HepG2 (cell line): ENCODE measurements around the gene KL. TPM values are rescaled to one million over a fixed set of nuclear protein-coding genes. Genes with fewer than 3 reads are reported as not detected.

Source experiments
- ATAC-seq: fragments of 200-7000 bp; cut with Tn5 transposase; 3 replicates; pipeline ENCODE4 v1.9.1; 2020; ENCODE audit warnings: mild to moderate bottlenecking, moderate library complexity
- BruUV-seq: library from RNA; stranded (reverse); fragments of 400-500 nt; replicated peaks from 2 replicates; lab custom pipeline; 2021; lab: Mats Ljungman, UMichigan
- CTCF ChIA-PET: fragments of 300-600 bp; formaldehyde crosslinking; extraction: SDS; loops from one replicate; lab custom pipeline; 2021; ENCODE audit warnings: low total read pairs, inconsistent platforms, low intra/inter-chr PET ratio; lab: Yijun Ruan, JAX
- POLR2A ChIA-PET: fragments of 350-600 bp; sonication (Branson Sonifier 250); formaldehyde crosslinking; loops from one replicate; lab custom pipeline; 2020; ENCODE audit warnings: antibody characterized with exemption, inconsistent platforms; lab: Yijun Ruan, JAX
- DNase-seq: peaks from one replicate; pipeline ENCODE4 v3.0.0-alpha.2; 2015; ENCODE audit warnings: low spot score
- FAIRE-seq: peaks from 3 replicates; lab custom pipeline; 2011; peaks lifted over from hg19 to GRCh38; lab: Jason Lieb, UNC
- H2AFZ ChIP-seq: one replicate; pipeline ENCODE4 v1.6.1; 2011; ENCODE audit warnings: low read length, inconsistent platforms
- H3K27ac ChIP-seq: fragments of 300-600 bp; 3 replicates; pipeline ENCODE4 v1.8.0; 2011; ENCODE audit warnings: mixed run types, mild to moderate bottlenecking, mixed read lengths, low read length, inconsistent platforms; ENCODE audit not compliant: insufficient read depth; ENCODE audit errors: extremely low read length
- H3K27me3 ChIP-seq, 2 experiments: fragments of 200-600 bp in 1 of 2; 2 replicates in 1 of 2; 3 replicates in 1 of 2; pipeline versions ENCODE4 v1.6.0 to v1.8.0; 2011; ENCODE audit warnings: low read length in 2 of 2, mild to moderate bottlenecking in 2 of 2, moderate library complexity in 2 of 2, inconsistent platforms in 1 of 2; ENCODE audit not compliant: insufficient read depth in 2 of 2, control insufficient read depth in 1 of 2
- H3K36me3 ChIP-seq, 2 experiments: fragments of 200-600 bp in 1 of 2; replicated peaks in 1 of 2; 2 replicates in 1 of 2; 3 replicates in 1 of 2; pipeline versions ENCODE4 v1.5.1 to v1.8.0; 2011; ENCODE audit warnings: low read length in 2 of 2, inconsistent platforms in 1 of 2; ENCODE audit not compliant: insufficient read depth in 2 of 2, control insufficient read depth in 1 of 2
- H3K4me1 ChIP-seq: 2 replicates; pipeline ENCODE4 v1.5.1; 2012; ENCODE audit warnings: low read length, inconsistent platforms; ENCODE audit not compliant: insufficient read depth
- H3K4me2 ChIP-seq: 2 replicates; pipeline ENCODE4 v1.6.0; 2011; ENCODE audit warnings: low read depth, low read length, inconsistent platforms
- H3K4me3 ChIP-seq, 3 experiments: fragments of 200-600 bp in 1 of 3; sonication (generic), shearing (Covaris generic) in 1 of 3; replicated peaks in 1 of 3; 2 replicates each; pipeline ENCODE4 v1.5.1; 2011 to 2016; ENCODE audit warnings: low read length in 3 of 3, inconsistent platforms in 2 of 3, low read depth in 2 of 3, mild to moderate bottlenecking in 2 of 3, control low read depth in 1 of 3, mixed read lengths in 1 of 3; ENCODE audit not compliant: insufficient read depth in 1 of 3
- H3K79me2 ChIP-seq: one replicate; pipeline ENCODE4 v1.6.1; 2011; ENCODE audit warnings: low read length, inconsistent platforms; ENCODE audit not compliant: insufficient read depth
- H3K9ac ChIP-seq: 2 replicates; pipeline ENCODE4 v1.6.0; 2011; ENCODE audit warnings: mild to moderate bottlenecking, low read depth, low read length, inconsistent platforms; ENCODE audit not compliant: insufficient read depth
- H3K9me3 ChIP-seq: 2 replicates; pipeline ENCODE4 v1.5.1; 2012; ENCODE audit warnings: mild to moderate bottlenecking, low read length
- H4K20me1 ChIP-seq: 2 replicates; pipeline ENCODE4 v1.6.0; 2011; ENCODE audit warnings: inconsistent platforms, mild to moderate bottlenecking, low read length, moderate library complexity; ENCODE audit not compliant: insufficient read depth
- CERS6 ChIP-seq: sonication (generic); formaldehyde crosslinking; IDR thresholded peaks from 2 replicates; pipeline ENCODE4 v1.5.0; 2020; ENCODE audit warnings: missing genetic modification reagents
- GTF3A ChIP-seq: sonication (generic); formaldehyde crosslinking; conservative IDR thresholded peaks from 2 replicates; pipeline ENCODE4 v1.4.0; 2020; ENCODE audit warnings: mild to moderate bottlenecking, missing genetic modification reagents
- HNF4G ChIP-seq, 2 experiments: sonication (generic) in 1 of 2; formaldehyde crosslinking in 1 of 2; IDR thresholded peaks; 2 replicates each; pipeline versions ENCODE4 v1.4.0 to v1.6.1; 2011 to 2020; ENCODE audit warnings: borderline replicate concordance in 2 of 2, low read depth in 2 of 2, mild to moderate bottlenecking in 2 of 2, low read length in 1 of 2, missing genetic modification reagents in 1 of 2, moderate library complexity in 1 of 2
- KDM5B ChIP-seq: sonication (generic); formaldehyde crosslinking; IDR thresholded peaks from 2 replicates; pipeline ENCODE4 v1.4.0; 2020; ENCODE audit warnings: missing genetic modification reagents, mild to moderate bottlenecking, borderline replicate concordance
- NR2F2 ChIP-seq: IDR thresholded peaks from 2 replicates; pipeline ENCODE4 v1.6.1; 2012; ENCODE audit warnings: low read depth, inconsistent platforms, borderline replicate concordance
- YEATS4 ChIP-seq: sonication (generic); formaldehyde crosslinking; IDR thresholded peaks from 2 replicates; pipeline ENCODE4 v1.4.0; 2020; ENCODE audit warnings: missing genetic modification reagents, borderline replicate concordance
- WGBS: methylation state at CpG from one replicate; pipeline ENCODE4 v1.1.6; 2017; ENCODE audit warnings: low lambda C conversion rate; 5-methylcytosine and 5-hydroxymethylcytosine counted together
- in situ Hi-C: cut with HindIII; loops from 2 replicates; pipeline ENCODE4 v1.10.0; 2017; ENCODE audit warnings: low pct_unique_long_range_greater_than_20kb; ENCODE audit not compliant: extremely low pct_ligation_motif_present
- intact Hi-C: fragments of 100-400 bp; cut with micrococcal nuclease; formaldehyde crosslinking; loops from one replicate; pipeline ENCODE4 v1.10.0; 2022; ENCODE audit not compliant: unreplicated experiment
- polyA plus RNA-seq, 8 experiments: library from polyadenylated mRNA; depleted of rRNA in 3 of 8; stranded (reverse) in 7 of 8; unstranded in 1 of 8; fragments of >200 nt; fragmentation: Illumina TruSeq in 4 of 8; extraction: Trizol in 4 of 8; gene quantifications; 2 replicates each; pipeline versions ENCODE4 v1.2.1 to v1.2.3, GENCODE V29; 2011 to 2016; ENCODE audit warnings: low read depth in 4 of 8, missing spikeins in 1 of 8, mixed read lengths in 1 of 8; ENCODE audit not compliant: insufficient read depth in 1 of 8
- total RNA-seq, 5 experiments: library from RNA; depleted of rRNA; stranded (reverse); fragments of >200 nt; fragmentation: Illumina TruSeq; extraction: Trizol; gene quantifications; 2 replicates each; pipeline ENCODE4 v1.2.3, GENCODE V29; 2016; ENCODE audit warnings: low read depth in 1 of 5
- TF ChIP-seq, protein P1 (sequence below): sonication (generic); formaldehyde crosslinking; IDR thresholded peaks from 2 replicates; pipeline ENCODE4 v1.5.0; 2020; ENCODE audit warnings: missing genetic modification reagents

The KL gene
- total and polyA plus RNA-seq, 2 of the 13 experiments (the other 11 are each of a cell fraction or from before 2014, with no cell fraction given), result not detected

DNA sequence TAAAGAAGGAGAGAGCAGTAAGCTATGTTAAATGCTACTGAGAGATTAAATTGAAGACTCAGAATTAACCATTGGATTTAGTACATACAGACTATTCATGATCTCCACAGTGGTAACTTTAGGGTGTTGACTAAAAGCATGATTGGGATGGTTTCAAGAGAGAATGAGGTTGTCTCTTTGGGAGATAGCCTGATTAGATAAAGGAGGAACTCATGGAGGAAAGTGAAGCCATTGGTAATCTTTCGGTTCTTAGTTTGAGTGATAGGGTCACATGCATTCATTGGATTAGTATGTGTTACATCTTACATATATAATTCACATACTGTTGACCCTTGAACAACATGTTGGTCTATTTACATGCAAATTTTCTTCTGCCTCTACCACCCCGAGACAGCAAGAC, 18.8 kb upstream of the KL start:
- Histone ChIP-seq H3K9me3 (no peaks in the 10 kb centered on the region), H3K36me3 (no peaks in the 10 kb centered on the region), H3K79me2 (no peaks in the 10 kb centered on the region), H3K27ac (no peak overlapping the region), H3K27me3 (peaks cover 0 to 5% of the 10 kb centered on the region in 2 experiments; a peak in 1 of 5 replicates), H2AFZ (no peak overlapping the region), H4K20me1 (no peaks in the 10 kb centered on the region), H3K9ac (no peak overlapping the region), H3K4me3 (no peak overlapping the region)
- ATAC-seq, result no peak
- CTCF ChIA-PET, result no interaction called here
- intact Hi-C loops, result no loop called here
- FAIRE-seq, result no peak
- BruUV-seq, result no TSS peak
- POLR2A ChIA-PET, result no interaction called here
- TF ChIP-seq GTF3A, result no peak
- TF ChIP-seq, all 625 proteins: peak for 0
- in situ Hi-C loops, result no loop called here
- no peak for DNase-seq
- H3K4me2 ChIP-seq, result no peak overlapping the region
- 47% methylated on average over 2 of the region's 2 CpGs for WGBS
- no peaks in the 10 kb centered on the region for H3K4me1 ChIP-seq

DNA sequence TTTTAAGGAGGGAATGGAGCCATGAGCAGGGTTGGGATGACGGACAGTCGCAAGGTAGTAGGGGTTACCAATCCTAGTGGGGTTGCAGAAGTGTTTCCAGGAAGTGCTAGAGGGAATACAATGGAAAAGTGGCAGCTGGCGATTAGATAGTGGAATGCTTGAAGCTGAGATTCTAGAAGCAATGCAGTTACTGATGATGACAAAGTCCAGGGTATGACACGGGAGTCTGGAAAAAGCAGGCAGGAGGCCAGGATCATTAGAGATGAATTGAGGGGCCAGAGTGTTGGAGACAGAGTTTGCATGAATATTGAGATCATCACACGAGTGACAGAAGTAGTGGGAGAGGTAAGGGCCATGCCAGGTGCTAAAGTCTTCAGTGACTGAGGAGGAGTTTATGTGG, 17.3 kb upstream of the KL start:
- H3K36me3 ChIP-seq, result no peaks in the 10 kb centered on the region
- H4K20me1 ChIP-seq, result no peaks in the 10 kb centered on the region
- H3K9ac ChIP-seq, result no peak overlapping the region
- TF ChIP-seq YEATS4 (CRISPR knock-in tag) (no peak), HNF4G (IDR thresholded peaks at IDR 0.05; ENCODE audit: borderline replicate concordance, low read depth, low read length) (no peak), HNF4G (CRISPR knock-in tag; IDR thresholded peaks at IDR 0.05; ENCODE audit: borderline replicate concordance, low read depth) (no peak), KDM5B (CRISPR knock-in tag) (no peak), NR2F2 (no peak), CERS6 (CRISPR knock-in tag) (no peak)
- TF ChIP-seq, protein P1, sequence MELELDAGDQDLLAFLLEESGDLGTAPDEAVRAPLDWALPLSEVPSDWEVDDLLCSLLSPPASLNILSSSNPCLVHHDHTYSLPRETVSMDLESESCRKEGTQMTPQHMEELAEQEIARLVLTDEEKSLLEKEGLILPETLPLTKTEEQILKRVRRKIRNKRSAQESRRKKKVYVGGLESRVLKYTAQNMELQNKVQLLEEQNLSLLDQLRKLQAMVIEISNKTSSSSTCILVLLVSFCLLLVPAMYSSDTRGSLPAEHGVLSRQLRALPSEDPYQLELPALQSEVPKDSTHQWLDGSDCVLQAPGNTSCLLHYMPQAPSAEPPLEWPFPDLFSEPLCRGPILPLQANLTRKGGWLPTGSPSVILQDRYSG, result no peak
- no peak overlapping the region for H3K27ac ChIP-seq
- BruUV-seq, result no TSS peak
- FAIRE-seq (no peak), DNase-seq (no peak), ATAC-seq (no peak)
- H3K4me2 ChIP-seq, result no peak overlapping the region
- H3K9me3 ChIP-seq, result no peaks in the 10 kb centered on the region
- H3K4me1 ChIP-seq, result no peaks in the 10 kb centered on the region
- CTCF ChIA-PET, result no interaction called here
- intact Hi-C loops, result no loop called here
- no peaks in the 10 kb centered on the region for H3K79me2 ChIP-seq
- WGBS, result 43% methylated on average over 5 of the region's 5 CpGs
- H3K4me3 ChIP-seq, result no peak overlapping the region
- peaks cover 0 to 5% of the 10 kb centered on the region in 2 experiments; a peak in 1 of 5 replicates for H3K27me3 ChIP-seq
- in situ Hi-C loops, result no loop called here
- POLR2A ChIA-PET, result no interaction called here
- no peak overlapping the region for H2AFZ ChIP-seq
